Transverse colon (tissue), 3 donors: ENCODE measurements around the gene KAT6B.

Experiments used
- POLR2A ChIP-seq: fragments of 450-650 bp; IDR thresholded peaks from one replicate; pipeline ENCODE4 v1.6.1; 2016; ENCODE audit warnings: antibody characterized with exemption, mild to moderate bottlenecking, moderate library complexity
- TF ChIP-seq, protein P1 (sequence below), 5 experiments: fragments of 200-600 bp in 3 of 5; fragments of 450-650 bp in 2 of 5; sonication (generic) in 3 of 5; IDR thresholded peaks; 1 replicate in 2 of 5; 2 replicates in 3 of 5; pipeline ENCODE4 v1.5.1; 2016 to 2017; ENCODE audit warnings: antibody characterized with exemption in 5 of 5, inconsistent platforms in 3 of 5, mild to moderate bottlenecking in 2 of 5, moderate library complexity in 1 of 5

DNA sequence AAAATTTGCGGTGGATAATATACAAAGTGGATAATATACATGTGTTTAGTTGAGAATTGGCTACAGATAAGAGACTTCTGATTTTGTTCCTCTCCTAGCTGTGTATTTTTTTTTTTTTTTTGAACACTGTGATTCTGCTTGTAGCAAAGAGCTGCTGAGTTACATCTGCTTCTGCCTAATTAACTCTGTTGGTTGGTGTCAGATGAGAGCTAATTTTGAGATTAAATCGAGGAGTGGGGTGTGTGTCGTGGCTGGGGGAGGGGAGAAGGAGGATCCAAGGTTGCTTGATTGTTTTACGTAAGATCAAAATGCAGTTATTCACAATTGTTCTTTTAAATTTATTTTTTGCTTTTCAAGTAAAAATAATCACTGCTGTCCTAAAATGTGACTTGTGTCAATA is 11.3 kb downstream of the KAT6B start:
- TF ChIP-seq, protein P1, sequence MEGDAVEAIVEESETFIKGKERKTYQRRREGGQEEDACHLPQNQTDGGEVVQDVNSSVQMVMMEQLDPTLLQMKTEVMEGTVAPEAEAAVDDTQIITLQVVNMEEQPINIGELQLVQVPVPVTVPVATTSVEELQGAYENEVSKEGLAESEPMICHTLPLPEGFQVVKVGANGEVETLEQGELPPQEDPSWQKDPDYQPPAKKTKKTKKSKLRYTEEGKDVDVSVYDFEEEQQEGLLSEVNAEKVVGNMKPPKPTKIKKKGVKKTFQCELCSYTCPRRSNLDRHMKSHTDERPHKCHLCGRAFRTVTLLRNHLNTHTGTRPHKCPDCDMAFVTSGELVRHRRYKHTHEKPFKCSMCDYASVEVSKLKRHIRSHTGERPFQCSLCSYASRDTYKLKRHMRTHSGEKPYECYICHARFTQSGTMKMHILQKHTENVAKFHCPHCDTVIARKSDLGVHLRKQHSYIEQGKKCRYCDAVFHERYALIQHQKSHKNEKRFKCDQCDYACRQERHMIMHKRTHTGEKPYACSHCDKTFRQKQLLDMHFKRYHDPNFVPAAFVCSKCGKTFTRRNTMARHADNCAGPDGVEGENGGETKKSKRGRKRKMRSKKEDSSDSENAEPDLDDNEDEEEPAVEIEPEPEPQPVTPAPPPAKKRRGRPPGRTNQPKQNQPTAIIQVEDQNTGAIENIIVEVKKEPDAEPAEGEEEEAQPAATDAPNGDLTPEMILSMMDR (IDR thresholded peaks at IDR 0.05): no peak
- TF ChIP-seq POLR2A: no peak
